ENCODE results near the gene ITPK1. TPM values are rescaled to one million over a fixed set of nuclear protein-coding genes. Genes with fewer than 3 reads are reported as not detected.

The ITPK1 gene
- total RNA-seq, 1 experiment from 2014 or later, result 69.6 TPM

DNA sequence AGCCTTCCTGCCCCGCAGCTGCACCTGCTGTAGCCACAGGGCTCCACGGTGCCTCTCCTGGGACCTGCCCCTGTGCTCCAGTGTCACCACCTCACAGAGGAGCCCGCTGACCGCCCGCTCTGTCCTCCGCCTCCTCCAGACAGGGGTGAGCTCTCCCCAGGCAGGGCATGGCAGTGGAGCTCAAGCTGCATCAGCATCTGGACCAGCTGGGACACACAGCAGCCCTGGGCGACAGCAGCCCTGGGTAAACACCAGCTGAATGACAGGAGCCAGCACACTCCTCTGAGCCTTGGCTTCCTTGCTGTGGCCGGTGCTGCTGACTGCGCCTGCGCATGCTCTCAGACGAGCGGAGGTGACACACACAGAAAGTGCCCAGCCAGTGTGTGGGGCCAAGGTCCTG lies 170.7 kb downstream of the ITPK1 start:
- no peak overlapping the region for H3K4me3 ChIP-seq
- no peaks in the 10 kb centered on the region for H3K9me3 ChIP-seq (replicated peaks)
- H3K4me1 ChIP-seq, result peaks cover 38% of the 10 kb centered on the region
- no peak for DNase-seq
- no peaks in the 10 kb centered on the region for H3K27me3 ChIP-seq
- H3K36me3 ChIP-seq, result peaks cover 32% of the 10 kb centered on the region
- H3K27ac ChIP-seq, result no peak overlapping the region

DNA sequence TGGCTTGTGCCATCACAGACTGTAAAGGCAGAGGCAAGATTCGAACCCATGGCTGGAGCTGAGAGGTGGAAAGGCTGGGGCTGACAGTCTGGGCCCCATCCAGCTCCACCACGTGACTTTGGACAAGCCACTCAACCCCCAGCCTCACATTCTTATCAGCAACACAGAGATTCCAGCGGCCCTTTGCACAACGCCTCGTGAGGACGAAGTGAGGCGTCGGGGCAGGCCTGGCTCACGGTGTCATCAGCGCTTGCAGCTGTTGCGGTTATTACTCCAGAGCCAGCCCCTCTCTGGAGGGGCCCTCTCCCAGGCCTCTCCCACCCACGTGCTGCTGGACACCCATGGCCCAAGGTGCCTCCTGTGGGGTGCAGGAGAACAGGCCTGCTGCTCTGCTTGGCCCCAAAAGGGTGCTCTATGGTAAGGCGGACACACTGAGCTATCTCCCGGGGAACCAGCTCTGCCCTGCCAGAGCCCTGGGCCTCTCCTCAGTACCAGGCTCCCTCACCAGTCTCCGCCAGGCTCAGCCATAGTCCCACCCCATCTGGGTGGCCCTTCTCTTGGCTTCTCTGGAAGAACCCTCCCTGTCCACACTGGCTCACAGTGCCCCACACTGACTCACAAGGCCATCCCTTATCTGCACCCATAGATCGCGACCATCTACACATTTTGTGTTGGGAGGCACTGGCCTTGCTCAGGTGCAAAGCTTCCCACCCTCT lies 171.7 kb downstream of the ITPK1 start:
- Histone ChIP-seq H3K9me3 (replicated peaks) (no peaks in the 10 kb centered on the region), H3K4me1 (peaks cover 43% of the 10 kb centered on the region), H3K27me3 (no peaks in the 10 kb centered on the region), H3K36me3 (peaks cover 25% of the 10 kb centered on the region), H3K27ac (peak overlapping the region; percentile 43), H3K4me3 (no peak overlapping the region)
- peak; percentile 81 to 83 for DNase-seq

DNA sequence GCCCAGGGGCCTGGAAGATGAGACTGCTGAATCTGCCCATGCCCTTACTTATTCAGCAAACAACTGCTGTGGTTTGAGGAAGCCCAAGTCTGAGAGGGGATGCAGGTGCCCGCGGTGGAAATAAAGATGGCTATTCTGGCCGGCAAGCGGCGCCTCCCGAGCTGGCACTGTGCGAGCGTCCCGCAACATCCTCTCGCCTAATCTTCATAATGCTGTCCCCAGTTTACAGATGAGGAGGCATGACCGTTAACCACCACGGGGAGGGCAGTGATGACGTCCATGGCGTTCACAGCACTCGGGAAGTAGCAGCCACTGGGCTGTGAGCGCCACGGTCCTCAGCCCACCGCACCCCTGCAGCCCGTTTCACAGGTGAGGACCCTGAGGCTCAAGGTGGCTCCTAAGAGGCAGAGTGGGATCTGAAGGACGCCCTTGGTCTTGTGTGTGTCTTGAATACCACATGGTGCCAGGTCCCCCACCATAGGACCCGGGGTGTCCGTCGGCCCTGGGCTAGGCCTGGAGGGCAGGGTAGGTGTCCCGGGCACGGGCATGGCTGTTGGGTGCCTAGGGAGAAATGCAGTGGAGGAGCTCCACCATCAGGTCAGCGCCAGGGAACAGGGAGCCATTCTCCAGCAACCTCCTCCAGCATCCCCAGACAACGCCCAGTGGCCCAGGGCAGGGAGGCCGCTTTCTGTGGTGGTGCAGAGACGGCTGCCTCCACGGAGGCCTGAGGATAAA lies 172.6 kb downstream of the ITPK1 start:
- H3K4me1 ChIP-seq, result peaks cover 51% of the 10 kb centered on the region
- DNase-seq, result no peak
- H3K27ac ChIP-seq, result peak overlapping the region; percentile 43; the same call in 1 of the 2 replicates
- H3K27me3 ChIP-seq, result no peaks in the 10 kb centered on the region
- H3K4me3 ChIP-seq, result no peak overlapping the region
- H3K36me3 ChIP-seq, result peaks cover 25% of the 10 kb centered on the region
- no peaks in the 10 kb centered on the region for H3K9me3 ChIP-seq (replicated peaks)

DNA sequence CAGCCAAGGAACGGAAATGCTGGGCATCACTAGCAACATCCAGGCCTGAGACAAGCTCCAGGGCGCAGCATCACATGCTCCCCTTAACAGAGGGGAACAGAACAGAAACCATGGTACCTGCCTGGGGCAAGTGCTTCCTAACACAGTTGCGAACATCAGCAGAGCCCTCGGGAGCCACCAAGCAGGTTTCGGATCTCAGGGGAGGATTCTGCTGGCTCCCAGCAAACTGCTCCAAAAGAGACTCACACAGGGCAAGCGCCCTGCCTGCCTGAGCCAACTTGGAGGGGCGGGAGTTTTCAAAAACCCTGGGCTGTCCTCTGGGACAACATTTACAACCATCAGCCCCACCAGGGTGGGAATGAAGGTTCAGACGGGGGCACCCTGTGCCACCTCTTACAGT lies 173.1 kb downstream of the ITPK1 start:
- Histone ChIP-seq H3K9me3 (replicated peaks) (no peaks in the 10 kb centered on the region), H3K4me3 (no peak overlapping the region), H3K4me1 (peaks cover 54% of the 10 kb centered on the region), H3K27me3 (no peaks in the 10 kb centered on the region), H3K27ac (no peak overlapping the region), H3K36me3 (peaks cover 21% of the 10 kb centered on the region)
- DNase-seq, result no peak

DNA sequence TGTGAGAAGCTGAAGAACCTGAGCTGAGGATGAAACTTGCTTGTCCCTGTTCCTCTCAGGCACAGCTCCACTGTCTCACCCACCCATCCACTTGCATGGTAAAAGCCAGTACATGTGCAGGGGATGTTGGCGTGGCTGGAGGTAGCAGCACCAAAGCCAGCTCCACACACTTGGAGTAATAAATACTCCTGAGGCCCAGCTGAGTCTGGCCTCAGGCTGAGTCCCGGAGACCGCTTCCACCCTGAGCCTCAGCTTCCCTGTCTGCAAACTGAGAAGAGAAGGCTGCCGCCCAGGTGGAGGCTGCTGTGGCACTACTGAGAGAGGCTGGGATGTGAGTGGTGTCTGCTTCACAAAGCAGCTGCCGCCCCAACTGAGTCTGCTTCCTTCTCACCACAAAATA lies 173.6 kb downstream of the ITPK1 start:
- Histone ChIP-seq H3K36me3 (peaks cover 18% of the 10 kb centered on the region), H3K4me3 (no peak overlapping the region), H3K4me1 (peaks cover 50% of the 10 kb centered on the region), H3K27ac (no peak overlapping the region), H3K9me3 (replicated peaks) (no peaks in the 10 kb centered on the region), H3K27me3 (no peaks in the 10 kb centered on the region)
- no peak for DNase-seq

DNA sequence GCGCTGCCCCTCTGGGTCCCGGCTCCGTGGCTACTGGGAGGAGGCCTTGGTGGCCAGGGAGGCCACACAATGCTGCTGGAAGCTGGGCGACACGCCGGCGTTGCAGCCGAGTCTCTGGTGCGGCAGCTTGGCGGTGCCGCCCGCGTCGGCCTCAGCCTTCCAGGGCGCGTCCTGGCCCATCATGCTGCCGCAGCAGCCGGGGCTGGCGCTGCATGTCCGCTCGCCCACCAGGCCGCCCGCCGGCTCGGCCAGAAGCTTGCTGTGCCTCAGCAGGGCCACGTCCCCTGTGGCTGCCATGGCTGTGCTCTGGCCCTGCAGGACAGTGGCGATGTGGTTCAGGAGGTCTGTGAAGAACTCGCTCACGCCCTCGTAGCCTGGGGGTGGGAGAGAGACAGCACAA lies 174.2 kb downstream of the ITPK1 start:
- H3K36me3 ChIP-seq, result peaks cover 21% of the 10 kb centered on the region
- H3K27me3 ChIP-seq, result no peaks in the 10 kb centered on the region
- no peak for DNase-seq
- peaks cover 44% of the 10 kb centered on the region for H3K4me1 ChIP-seq
- no peak overlapping the region for H3K27ac ChIP-seq
- no peaks in the 10 kb centered on the region for H3K9me3 ChIP-seq (replicated peaks)
- no peak overlapping the region for H3K4me3 ChIP-seq

DNA sequence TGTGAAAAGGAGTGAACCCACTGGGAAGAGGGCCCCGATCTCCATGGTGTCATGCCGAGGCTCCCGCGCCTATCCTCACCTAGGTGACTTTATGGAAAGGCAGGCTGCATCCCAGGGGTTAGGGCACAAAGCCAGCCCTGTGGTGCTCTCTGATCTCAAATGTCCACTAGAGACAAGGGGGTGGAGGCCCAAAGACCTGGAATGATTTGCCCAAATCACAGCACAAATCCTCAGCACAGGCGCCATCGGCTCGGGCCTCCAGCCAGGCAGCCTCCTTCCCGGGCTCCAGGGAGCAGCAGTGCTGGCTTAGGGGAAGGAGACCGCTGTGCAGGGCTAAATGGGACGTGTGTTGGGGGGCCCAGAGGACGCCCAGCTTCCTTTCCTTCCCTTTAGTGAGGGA lies 175.2 kb downstream of the ITPK1 start:
- Histone ChIP-seq H3K36me3 (peaks cover 19% of the 10 kb centered on the region), H3K27ac (no peak overlapping the region), H3K27me3 (no peaks in the 10 kb centered on the region), H3K9me3 (replicated peaks) (no peaks in the 10 kb centered on the region), H3K4me3 (no peak overlapping the region), H3K4me1 (peaks cover 37% of the 10 kb centered on the region)
- no peak for DNase-seq

DNA sequence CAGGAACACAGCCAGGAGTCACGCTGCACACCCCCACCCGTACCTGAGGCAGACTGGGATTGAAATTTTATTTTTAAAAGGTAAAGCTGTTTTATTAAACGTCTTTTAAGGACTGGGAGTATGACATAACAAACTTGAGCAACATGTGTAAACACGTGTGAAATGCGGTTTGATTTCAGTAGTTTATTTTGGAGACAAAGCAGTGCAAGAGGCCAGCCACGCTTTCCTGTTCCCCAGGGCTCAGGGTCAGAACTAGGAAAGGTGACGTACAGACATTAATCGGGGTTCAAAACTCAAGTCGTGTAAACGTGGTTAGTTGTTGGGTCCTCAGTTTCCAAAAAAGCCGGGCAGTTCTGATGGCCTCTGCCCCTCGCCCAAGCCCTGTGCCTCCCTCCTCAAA lies 176.0 kb downstream of the ITPK1 start:
- no peak for DNase-seq
- Histone ChIP-seq H3K9me3 (replicated peaks) (no peaks in the 10 kb centered on the region), H3K4me1 (peaks cover 29% of the 10 kb centered on the region), H3K27ac (no peak overlapping the region), H3K27me3 (no peaks in the 10 kb centered on the region), H3K4me3 (no peak overlapping the region), H3K36me3 (peaks cover 14% of the 10 kb centered on the region)

DNA sequence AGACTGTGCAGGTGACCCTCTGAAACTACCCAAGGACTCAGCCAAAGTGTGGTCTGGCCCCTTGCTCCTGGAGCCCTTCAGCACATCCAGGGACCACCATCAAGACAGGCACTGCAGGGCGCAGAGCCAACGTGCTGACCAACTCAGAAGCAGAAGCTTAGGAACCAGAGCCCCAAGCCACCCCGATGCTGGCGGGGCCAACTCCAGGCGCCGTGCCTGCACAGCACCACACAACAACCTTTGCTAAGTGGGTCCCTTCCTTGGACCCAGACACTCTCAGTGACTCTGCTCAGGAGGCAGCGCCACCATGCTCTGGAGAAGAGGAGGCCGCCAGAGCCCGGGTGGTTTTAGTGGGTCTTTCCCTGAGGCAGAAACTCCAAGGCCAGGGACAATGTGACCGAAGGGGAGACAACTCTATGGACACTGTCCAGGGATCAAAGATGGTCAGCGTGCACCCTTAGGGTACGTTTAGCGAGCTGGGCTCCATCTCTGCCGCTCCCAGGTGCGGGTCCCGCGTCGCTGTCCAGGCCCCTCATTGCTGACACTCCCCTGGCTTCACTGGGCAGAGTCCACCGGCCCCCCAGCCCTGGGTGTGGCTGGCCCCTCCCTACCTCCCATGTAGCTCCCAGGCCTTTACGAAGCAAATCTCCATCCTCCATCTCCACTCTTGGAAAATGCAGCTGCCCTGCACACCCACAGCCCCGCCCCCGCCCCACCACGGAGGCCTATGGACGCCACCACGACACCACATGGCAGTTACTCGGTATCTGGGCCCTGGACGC lies 176.6 kb downstream of the ITPK1 start:
- no peak overlapping the region; the same call in 1 of the 2 replicates for H3K27ac ChIP-seq
- H3K9me3 ChIP-seq (replicated peaks), result no peaks in the 10 kb centered on the region
- DNase-seq, result no peak
- no peak overlapping the region for H3K4me3 ChIP-seq
- H3K27me3 ChIP-seq, result no peaks in the 10 kb centered on the region
- peaks cover 14% of the 10 kb centered on the region for H3K36me3 ChIP-seq
- peaks cover 23% of the 10 kb centered on the region for H3K4me1 ChIP-seq

DNA sequence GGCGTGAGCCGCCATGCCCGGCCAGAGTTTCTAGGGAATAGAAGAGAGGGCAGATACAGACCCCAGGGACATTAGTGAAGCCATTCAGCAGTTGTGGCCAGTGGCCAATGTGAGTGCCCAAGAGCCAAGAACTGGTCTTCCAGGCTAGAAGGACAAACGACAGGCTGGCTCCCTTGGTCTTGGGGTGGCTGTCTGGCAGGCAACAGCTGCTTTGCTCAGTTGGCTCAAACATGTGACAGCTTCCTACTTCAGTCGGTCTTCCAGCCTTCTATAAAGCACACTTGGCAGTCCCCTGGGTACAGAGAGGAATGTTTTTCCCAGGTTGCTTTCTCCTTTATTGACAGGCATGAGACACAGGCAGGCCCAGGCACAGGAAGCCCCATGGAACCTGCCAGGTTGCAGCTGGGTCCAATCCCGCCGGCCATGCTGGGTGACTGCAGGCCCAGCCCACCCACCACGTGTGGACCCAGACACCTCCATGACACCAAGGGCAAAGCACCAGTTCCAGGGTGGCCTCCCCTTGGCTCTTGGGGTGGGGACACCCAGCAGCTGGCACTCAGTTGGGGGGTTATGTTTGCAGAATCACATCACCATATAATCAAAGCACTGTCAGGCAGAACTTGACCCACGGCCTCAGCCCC lies 177.4 kb downstream of the ITPK1 start:
- H3K9me3 ChIP-seq (replicated peaks), result no peaks in the 10 kb centered on the region
- H3K27me3 ChIP-seq, result no peaks in the 10 kb centered on the region
- no peak overlapping the region for H3K4me3 ChIP-seq
- DNase-seq, result peak; percentile 66 to 68
- peaks cover 17% of the 10 kb centered on the region for H3K4me1 ChIP-seq
- no peak overlapping the region; the same call in 1 of the 2 replicates for H3K27ac ChIP-seq
- peaks cover 12% of the 10 kb centered on the region for H3K36me3 ChIP-seq

DNA sequence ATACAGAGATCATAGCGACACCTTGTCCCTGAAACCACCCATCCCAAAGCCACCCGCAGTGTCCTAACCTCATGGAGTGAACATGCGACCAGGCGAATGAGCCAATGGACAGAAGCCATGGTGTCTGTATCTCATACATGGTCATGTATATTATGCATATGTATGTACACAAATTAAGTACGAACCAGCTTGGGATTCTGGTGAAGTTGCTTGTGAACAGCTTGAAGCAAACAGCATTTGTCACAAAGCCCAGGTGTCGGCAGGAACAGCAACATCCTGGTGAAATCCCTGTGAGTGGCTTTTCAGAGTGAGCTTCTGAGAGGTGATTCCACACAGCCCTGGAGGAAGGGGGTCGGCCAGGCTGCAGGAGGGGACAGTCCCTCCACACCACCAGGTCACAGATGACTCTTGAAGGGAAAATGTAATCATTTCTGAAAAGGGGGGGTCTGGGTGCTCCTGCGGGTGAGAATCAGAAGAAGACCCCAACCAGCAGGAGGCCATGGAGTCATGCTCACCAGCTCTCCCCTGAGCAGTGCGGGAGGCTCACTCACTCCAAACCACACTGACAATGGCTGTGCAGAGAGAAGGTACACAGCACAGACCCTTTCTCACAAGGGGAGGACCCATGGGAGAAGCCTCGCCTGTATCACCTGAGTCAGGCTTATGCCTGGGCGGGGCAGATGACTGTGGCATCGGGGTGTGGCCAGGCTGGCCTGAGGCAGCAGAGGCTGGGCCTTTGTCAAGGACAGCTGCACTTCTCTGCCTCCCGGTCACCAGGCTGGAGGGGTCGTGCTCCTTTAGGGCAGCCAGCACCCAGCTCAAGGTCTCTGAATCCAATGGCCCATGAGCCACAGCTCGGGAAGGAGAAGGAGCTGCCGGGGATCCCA lies 178.4 kb downstream of the ITPK1 start:
- no peak for DNase-seq

DNA sequence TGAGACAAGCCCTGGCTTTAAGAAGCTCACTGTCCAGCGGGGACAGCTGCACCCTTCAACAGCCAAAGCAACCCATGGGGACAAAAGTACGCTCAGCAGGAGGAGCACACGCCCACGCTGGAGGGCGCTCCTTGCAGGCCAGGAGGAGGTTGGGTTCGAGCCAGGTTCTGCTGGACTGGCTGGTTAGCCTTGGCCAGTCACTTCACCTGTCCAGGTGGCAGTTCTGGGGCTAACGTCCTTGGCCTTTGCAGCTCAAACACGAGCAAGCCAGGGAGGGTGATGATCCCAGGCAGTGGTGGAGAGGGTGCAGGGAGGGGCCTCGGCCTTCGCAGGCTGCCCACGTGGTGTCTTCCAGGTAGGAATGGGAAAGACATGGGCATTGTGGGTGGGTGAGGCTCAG lies 179.6 kb downstream of the ITPK1 start:
- H3K36me3 ChIP-seq, result peaks cover 4% of the 10 kb centered on the region
- H3K4me1 ChIP-seq, result peaks cover 17% of the 10 kb centered on the region
- no peaks in the 10 kb centered on the region for H3K27me3 ChIP-seq
- no peak overlapping the region for H3K4me3 ChIP-seq
- no peak for DNase-seq
- H3K9me3 ChIP-seq (replicated peaks), result no peaks in the 10 kb centered on the region
- no peak overlapping the region for H3K27ac ChIP-seq

More for the DNA sequence above, 178.4 kb downstream of the ITPK1 start:
- no peak overlapping the region for H3K4me3 ChIP-seq
- peaks cover 7% of the 10 kb centered on the region for H3K36me3 ChIP-seq
- peaks cover 17% of the 10 kb centered on the region for H3K4me1 ChIP-seq
- H3K9me3 ChIP-seq (replicated peaks), result no peaks in the 10 kb centered on the region
- no peaks in the 10 kb centered on the region for H3K27me3 ChIP-seq
- H3K27ac ChIP-seq, result no peak overlapping the region

DNA sequence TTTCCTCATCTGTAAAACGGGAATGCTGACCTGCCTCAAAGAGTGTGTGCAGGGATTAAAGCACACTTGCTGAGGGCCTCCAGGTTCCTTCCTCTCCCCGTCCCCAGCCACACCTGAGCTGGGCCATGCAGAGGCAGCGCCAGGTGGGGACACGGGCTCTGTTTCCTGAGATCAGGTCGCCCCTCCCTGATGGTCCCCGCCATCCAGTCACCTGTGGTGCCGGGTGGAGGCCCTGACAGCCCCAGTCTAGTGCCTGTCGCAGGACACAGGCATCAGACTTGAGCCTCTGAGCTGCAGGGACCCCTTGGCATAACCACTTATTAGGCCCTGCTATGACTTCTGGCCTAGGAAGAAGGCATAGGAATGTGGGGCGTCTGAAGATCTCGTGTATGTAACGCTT lies 180.3 kb downstream of the ITPK1 start:
- DNase-seq, result no peak
- peaks cover 4% of the 10 kb centered on the region for H3K36me3 ChIP-seq
- peaks cover 17% of the 10 kb centered on the region for H3K4me1 ChIP-seq
- H3K4me3 ChIP-seq, result no peak overlapping the region
- H3K27ac ChIP-seq, result no peak overlapping the region
- no peaks in the 10 kb centered on the region for H3K27me3 ChIP-seq
- H3K9me3 ChIP-seq (replicated peaks), result no peaks in the 10 kb centered on the region
